OCI-LY1 (cell line): ENCODE data around the gene TAC3.

ENCODE experiments used
- H2AFZ ChIP-seq: fragments of 200-600 bp; sonication (generic), shearing (Covaris generic); 2 replicates; pipeline ENCODE4 v1.6.0; 2014; ENCODE audit warnings: antibody characterized with exemption, mild to moderate bottlenecking, low read length
- H3F3A ChIP-seq: fragments of 200-600 bp; sonication (generic), shearing (Covaris generic); 2 replicates; pipeline ENCODE4 v1.6.0; 2014; ENCODE audit warnings: mild to moderate bottlenecking, antibody characterized with exemption, low read length, moderate library complexity; ENCODE audit not compliant: insufficient read depth
- H3K27ac ChIP-seq: fragments of 200-600 bp; sonication (generic); 2 replicates; pipeline ENCODE4 v1.5.1; 2014; ENCODE audit warnings: low read length, mixed run types, mild to moderate bottlenecking, low read depth; ENCODE audit not compliant: poor library complexity, severe bottlenecking
- H3K27me3 ChIP-seq: fragments of 200-600 bp; sonication (generic); 2 replicates; pipeline ENCODE4 v1.6.0; 2014; ENCODE audit warnings: antibody characterized with exemption, mild to moderate bottlenecking, low read length, moderate library complexity; ENCODE audit not compliant: insufficient read depth
- H3K36me3 ChIP-seq: fragments of 200-600 bp; sonication (generic); 2 replicates; pipeline ENCODE4 v1.6.1; 2014; ENCODE audit warnings: mild to moderate bottlenecking, antibody characterized with exemption, low read length, moderate library complexity, mixed read lengths; ENCODE audit not compliant: insufficient read depth
- H3K4me1 ChIP-seq: fragments of 200-600 bp; sonication (generic); 2 replicates; pipeline ENCODE4 v1.5.1; 2014; ENCODE audit warnings: mild to moderate bottlenecking, low read length, moderate library complexity; ENCODE audit not compliant: insufficient read depth, severe bottlenecking
- H3K4me2 ChIP-seq: fragments of 200-600 bp; sonication (generic), shearing (Covaris generic); 2 replicates; pipeline ENCODE4 v1.6.1; 2014; ENCODE audit warnings: low read length
- H3K4me3 ChIP-seq: fragments of 200-600 bp; sonication (generic); 2 replicates; pipeline ENCODE4 v1.5.1; 2014; ENCODE audit warnings: low read length, low read depth, mild to moderate bottlenecking, mixed read lengths; ENCODE audit not compliant: poor library complexity, severe bottlenecking
- H3K79me2 ChIP-seq: fragments of 200-600 bp; shearing (Covaris generic); 2 replicates; pipeline ENCODE4 v1.6.1; 2016; ENCODE audit warnings: mixed run types, low read length, mixed read lengths; ENCODE audit not compliant: insufficient read depth
- H3K9ac ChIP-seq: fragments of 200-600 bp; sonication (generic), shearing (Covaris generic); 2 replicates; pipeline ENCODE4 v1.6.1; 2014; ENCODE audit warnings: mild to moderate bottlenecking, low read length, mixed read lengths
- H3K9me2 ChIP-seq: fragments of 200-600 bp; sonication (generic), shearing (Covaris generic); 2 replicates; pipeline ENCODE4 v1.6.1; 2014; ENCODE audit warnings: low read depth, mild to moderate bottlenecking, low read length, mixed read lengths
- H3K9me3 ChIP-seq: fragments of 200-600 bp; shearing (Covaris generic); 2 replicates; pipeline ENCODE4 v1.6.1; 2014; ENCODE audit warnings: low read length, mixed read lengths
- H4K20me1 ChIP-seq: fragments of 200-600 bp; sonication (generic), shearing (Covaris generic); 2 replicates; pipeline ENCODE4 v1.6.0; 2016; ENCODE audit warnings: mild to moderate bottlenecking, low read length; ENCODE audit not compliant: insufficient read depth
- CTCF ChIP-seq: fragments of 200-600 bp; sonication (generic), shearing (Covaris generic); IDR thresholded peaks from 2 replicates; pipeline ENCODE4 v1.5.1; 2017; ENCODE audit warnings: mild to moderate bottlenecking, antibody characterized with exemption, low read length, moderate library complexity, mixed read lengths
- EZH2 ChIP-seq: fragments of 200-600 bp; sonication (generic), shearing (Covaris generic); IDR thresholded peaks from 2 replicates; pipeline ENCODE4 v1.8.0; 2017; ENCODE audit warnings: borderline replicate concordance, mixed run types, mild to moderate bottlenecking, antibody characterized with exemption, low read length, moderate library complexity, mixed read lengths

The TAC3 gene

GRCh38 chr12:57039016-57039798, 22.9 kb upstream of the TAC3 start:
- H3K9ac ChIP-seq = no peak overlapping the region
- TF ChIP-seq EZH2 (no peak), CTCF (no peak)
- H3K27me3 ChIP-seq = 0 out of 2 replicates have a peak, but pooled peaks cover 12% of the 10 kb centered on the region
- no peaks in the 10 kb centered on the region for H4K20me1 ChIP-seq
- no peaks in the 10 kb centered on the region for H3F3A ChIP-seq
- no peak overlapping the region for H2AFZ ChIP-seq
- no peaks in the 10 kb centered on the region for H3K4me1 ChIP-seq
- H3K4me3 ChIP-seq = no peak overlapping the region
- no peaks in the 10 kb centered on the region for H3K9me3 ChIP-seq
- H3K27ac ChIP-seq = no peak overlapping the region
- H3K4me2 ChIP-seq = no peak overlapping the region
- H3K9me2 ChIP-seq = no peaks in the 10 kb centered on the region
- no peaks in the 10 kb centered on the region for H3K36me3 ChIP-seq
- H3K79me2 ChIP-seq = no peaks in the 10 kb centered on the region

GRCh38 chr12:57037264-57037663, 20.9 kb upstream of the TAC3 start:
- Histone ChIP-seq H3K4me3 (no peak overlapping the region), H3K36me3 (no peaks in the 10 kb centered on the region), H4K20me1 (no peaks in the 10 kb centered on the region), H2AFZ (no peak overlapping the region), H3K4me1 (no peaks in the 10 kb centered on the region), H3K9me3 (no peaks in the 10 kb centered on the region), H3K9me2 (no peaks in the 10 kb centered on the region), H3F3A (no peaks in the 10 kb centered on the region), H3K9ac (no peak overlapping the region), H3K4me2 (no peak overlapping the region), H3K27me3 (0 out of 2 replicates have a peak, but pooled peaks cover 12% of the 10 kb centered on the region), H3K79me2 (no peaks in the 10 kb centered on the region), H3K27ac (no peak overlapping the region)
- no peak for TF ChIP-seq EZH2
- no peak for TF ChIP-seq CTCF

- no peaks in the 10 kb centered on the region for H3K36me3 ChIP-seq
- no peaks in the 10 kb centered on the region for H3F3A ChIP-seq
- H3K9me2 ChIP-seq = no peaks in the 10 kb centered on the region
- no peak overlapping the region for H2AFZ ChIP-seq
- H3K27me3 ChIP-seq = peaks cover 17% of the 10 kb centered on the region; the same call in 1 of the 2 replicates
- peaks cover 13% of the 10 kb centered on the region for H3K4me1 ChIP-seq
- H3K4me2 ChIP-seq = no peak overlapping the region
- H3K79me2 ChIP-seq = no peaks in the 10 kb centered on the region
- H3K4me3 ChIP-seq = no peak overlapping the region
- no peaks in the 10 kb centered on the region for H4K20me1 ChIP-seq
- no peak overlapping the region for H3K9ac ChIP-seq
- no peak for TF ChIP-seq CTCF
- no peak for TF ChIP-seq EZH2
- no peak overlapping the region for H3K27ac ChIP-seq
- H3K9me3 ChIP-seq = no peaks in the 10 kb centered on the region
Measured at GRCh38 chr12:57033431-57033830, 17.1 kb upstream of the TAC3 start.
